K562 (cell line): ENCODE results near the gene FAM20C. TPM values are rescaled to one million over a fixed set of nuclear protein-coding genes. Genes with fewer than 3 reads are reported as not detected.

Experiments used
- ARHGAP35 ChIP-seq: fragments of 450-650 bp; IDR thresholded peaks from 2 replicates; pipeline ENCODE4 v1.6.1; 2018; ENCODE audit not compliant: partially characterized antibody
- BRF1 ChIP-seq: IDR thresholded peaks from 3 replicates; pipeline ENCODE4 v1.6.1; 2011; ENCODE audit warnings: borderline replicate concordance, mild to moderate bottlenecking; ENCODE audit not compliant: insufficient read length; ENCODE audit errors: extremely low read depth
- FOXM1 ChIP-seq, 2 experiments: fragments of 450-650 bp in 1 of 2; sonication (generic) in 1 of 2; formaldehyde crosslinking in 1 of 2; IDR thresholded peaks; 2 replicates each; pipeline versions ENCODE4 v1.6.1 to v1.9.0; 2017 to 2022; ENCODE audit warnings: low read depth in 2 of 2, mild to moderate bottlenecking in 2 of 2, missing genetic modification reagents in 1 of 2, moderate library complexity in 1 of 2
- HDAC6 ChIP-seq: IDR thresholded peaks from 2 replicates; pipeline ENCODE4 v1.6.1; 2012; ENCODE audit warnings: low read depth, mild to moderate bottlenecking, control low read depth, inconsistent platforms, low read length, moderate library complexity
- HSF4 ChIP-seq: fragments of 250-450 bp; sonication (Bioruptor Pico); IDR thresholded peaks from 2 replicates; pipeline ENCODE4 v2.1.2; 2022; ENCODE audit warnings: mild to moderate bottlenecking, moderate library complexity, borderline replicate concordance
- KAT7 ChIP-seq: sonication (generic); formaldehyde crosslinking; IDR thresholded peaks from 2 replicates; pipeline ENCODE4 v1.8.0; 2022; ENCODE audit warnings: missing genetic modification reagents, mild to moderate bottlenecking, borderline replicate concordance
- MYNN ChIP-seq, 2 experiments: sonication (generic); formaldehyde crosslinking in 1 of 2; IDR thresholded peaks; 2 replicates each; pipeline versions ENCODE4 v1.5.0 to v1.6.1; 2016 to 2020; ENCODE audit warnings: antibody characterized with exemption in 1 of 2, missing genetic modification reagents in 1 of 2
- PML ChIP-seq: IDR thresholded peaks from 2 replicates; pipeline ENCODE4 v1.6.1; 2012; ENCODE audit warnings: low read length, inconsistent platforms
- POLR2B ChIP-seq: fragments of 450-650 bp; IDR thresholded peaks from 2 replicates; pipeline ENCODE4 v1.6.1; 2018; ENCODE audit warnings: low read depth; ENCODE audit not compliant: partially characterized antibody
- PTBP1 ChIP-seq: fragments of 200-400 bp; formaldehyde crosslinking; IDR thresholded peaks from 2 replicates; pipeline ENCODE4 v1.6.1; 2017; ENCODE audit warnings: low read depth, low read length
- RB1 ChIP-seq: fragments of 450-650 bp; IDR thresholded peaks from 2 replicates; pipeline ENCODE4 v1.6.1; 2017; ENCODE audit warnings: low read depth, mild to moderate bottlenecking
- SAFB2 ChIP-seq: fragments of 200-400 bp; formaldehyde crosslinking; IDR thresholded peaks from 2 replicates; pipeline ENCODE4 v1.6.1; 2018; ENCODE audit warnings: borderline replicate concordance, low read length, low read depth, moderate library complexity; ENCODE audit not compliant: severe bottlenecking
- SREBF2 ChIP-seq: sonication (generic); formaldehyde crosslinking; IDR thresholded peaks from 2 replicates; pipeline ENCODE4 v1.4.0; 2020; ENCODE audit warnings: mild to moderate bottlenecking, missing genetic modification reagents
- TGIF2 ChIP-seq: sonication (generic); formaldehyde crosslinking; IDR thresholded peaks from 2 replicates; pipeline ENCODE4 v1.8.1; 2022; ENCODE audit warnings: mild to moderate bottlenecking, missing genetic modification reagents, moderate library complexity
- ZNF133 ChIP-seq: fragments of 250-450 bp; sonication (Bioruptor Pico); IDR thresholded peaks from 2 replicates; pipeline ENCODE4 v1.4.0; 2020; ENCODE audit warnings: mild to moderate bottlenecking
- ZNF174 ChIP-seq: fragments of 250-450 bp; sonication (Bioruptor Pico); IDR thresholded peaks from 2 replicates; pipeline ENCODE4 v1.4.0; 2020; ENCODE audit warnings: mild to moderate bottlenecking
- polyA plus RNA-seq, 8 experiments: library from polyadenylated mRNA; depleted of rRNA in 4 of 8; stranded (reverse) in 5 of 8; unstranded in 3 of 8; fragments of >200 nt; fragmentation: Nextera tagmentation in 2 of 8; fragmentation: Illumina TruSeq in 1 of 8; extraction: Ambion mirVana in 2 of 8; extraction: Trizol in 1 of 8; gene quantifications; 2 replicates each; pipeline versions ENCODE4 v1.2.1 to v1.2.3, GENCODE V29; 2011 to 2014; ENCODE audit warnings: inconsistent platforms in 1 of 8, missing spikeins in 1 of 8
- total RNA-seq, 7 experiments: library from RNA; depleted of rRNA in 6 of 7; stranded (reverse); fragments of >200 nt in 6 of 7; fragmentation: Illumina TruSeq in 2 of 7; extraction: Trizol in 2 of 7; gene quantifications; 2 replicates each; pipeline versions ENCODE4 v1.2.1 to v1.2.3, GENCODE V29; 2011 to 2021; ENCODE audit warnings: low replicate concordance in 1 of 7
- TF ChIP-seq, protein P1 (sequence below): sonication (generic); formaldehyde crosslinking; IDR thresholded peaks from 2 replicates; pipeline ENCODE4 v1.8.1; 2023; ENCODE audit warnings: mild to moderate bottlenecking, missing genetic modification reagents
- TF ChIP-seq, protein P2 (sequence below): fragments of 250-450 bp; sonication (Bioruptor Pico); IDR thresholded peaks from 2 replicates; pipeline ENCODE4 v1.4.0; 2020
- TF ChIP-seq, protein P3 (sequence below): sonication (generic); IDR thresholded peaks from 2 replicates; pipeline ENCODE4 v1.6.1; 2016
- TF ChIP-seq, protein P4 (sequence below): IDR thresholded peaks from 2 replicates; pipeline ENCODE4 v1.6.1; 2016; ENCODE audit warnings: missing genetic modification characterization, missing compliant biosample characterization
- TF ChIP-seq, protein P5 (sequence below): fragments of 450-650 bp; IDR thresholded peaks from 2 replicates; pipeline ENCODE4 v1.6.1; 2016; ENCODE audit warnings: low read depth, mild to moderate bottlenecking, moderate library complexity

FAM20C gene
- total and polyA plus RNA-seq, 9 of the 15 experiments (the other 6 are each of a cell fraction or from before 2014, with no cell fraction given), result 0.09 TPM; not detected in 8

DNA sequence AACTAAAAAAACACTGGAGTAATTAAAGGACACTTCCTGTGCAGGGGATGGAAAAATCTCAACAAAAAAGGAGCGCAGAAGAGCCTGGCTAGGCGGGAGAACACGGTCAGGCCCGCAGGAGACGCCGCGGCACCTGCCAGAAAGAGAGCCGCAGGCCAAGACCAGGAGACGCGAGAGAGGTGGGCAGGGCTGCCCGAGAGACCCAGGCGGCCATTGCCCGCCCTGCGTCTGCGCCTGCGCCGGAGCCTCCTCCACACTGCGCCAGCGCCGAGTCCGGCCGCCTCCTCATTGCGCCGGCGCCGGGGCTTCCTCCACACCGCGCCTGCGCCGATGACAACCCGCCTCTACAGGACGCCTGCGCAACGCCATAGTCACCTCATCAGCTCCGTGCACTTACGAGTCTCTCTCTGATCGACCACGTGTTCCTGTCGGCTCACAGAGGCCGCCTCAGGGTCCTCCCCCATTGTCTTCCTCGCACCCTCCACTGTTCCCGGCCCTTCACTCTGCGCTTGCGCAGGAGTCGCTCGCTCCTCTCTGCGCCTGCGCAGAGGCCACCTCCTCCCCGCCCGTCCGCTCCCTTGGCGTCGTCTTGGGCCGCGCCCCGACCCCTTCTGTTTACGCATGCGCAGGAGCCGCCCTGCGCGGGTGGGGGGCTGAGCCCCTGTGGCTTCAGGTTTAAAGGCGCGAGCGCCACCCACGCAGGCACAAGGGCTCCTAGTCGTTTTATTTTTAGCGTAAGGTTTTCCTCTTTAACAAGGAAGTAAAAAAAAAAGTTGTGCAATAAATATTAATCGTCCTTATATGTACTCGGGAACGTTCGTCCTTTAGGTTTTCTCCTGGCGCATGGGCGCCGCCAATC is 43.2 kb upstream of the FAM20C start (continued):
- TF ChIP-seq, protein P1, sequence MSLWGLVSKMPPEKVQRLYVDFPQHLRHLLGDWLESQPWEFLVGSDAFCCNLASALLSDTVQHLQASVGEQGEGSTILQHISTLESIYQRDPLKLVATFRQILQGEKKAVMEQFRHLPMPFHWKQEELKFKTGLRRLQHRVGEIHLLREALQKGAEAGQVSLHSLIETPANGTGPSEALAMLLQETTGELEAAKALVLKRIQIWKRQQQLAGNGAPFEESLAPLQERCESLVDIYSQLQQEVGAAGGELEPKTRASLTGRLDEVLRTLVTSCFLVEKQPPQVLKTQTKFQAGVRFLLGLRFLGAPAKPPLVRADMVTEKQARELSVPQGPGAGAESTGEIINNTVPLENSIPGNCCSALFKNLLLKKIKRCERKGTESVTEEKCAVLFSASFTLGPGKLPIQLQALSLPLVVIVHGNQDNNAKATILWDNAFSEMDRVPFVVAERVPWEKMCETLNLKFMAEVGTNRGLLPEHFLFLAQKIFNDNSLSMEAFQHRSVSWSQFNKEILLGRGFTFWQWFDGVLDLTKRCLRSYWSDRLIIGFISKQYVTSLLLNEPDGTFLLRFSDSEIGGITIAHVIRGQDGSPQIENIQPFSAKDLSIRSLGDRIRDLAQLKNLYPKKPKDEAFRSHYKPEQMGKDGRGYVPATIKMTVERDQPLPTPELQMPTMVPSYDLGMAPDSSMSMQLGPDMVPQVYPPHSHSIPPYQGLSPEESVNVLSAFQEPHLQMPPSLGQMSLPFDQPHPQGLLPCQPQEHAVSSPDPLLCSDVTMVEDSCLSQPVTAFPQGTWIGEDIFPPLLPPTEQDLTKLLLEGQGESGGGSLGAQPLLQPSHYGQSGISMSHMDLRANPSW (CRISPR knock-in tag), result no peak
- no peak for TF ChIP-seq HDAC6
- no peak for TF ChIP-seq FOXM1 (IDR thresholded peaks at IDR 0.05; ENCODE audit: low read depth)
- no peak for TF ChIP-seq FOXM1 (CRISPR knock-in tag; IDR thresholded peaks at IDR 0.05; ENCODE audit: low read depth)
- TF ChIP-seq SREBF2 (CRISPR knock-in tag), result no peak
- TF ChIP-seq HSF4 (CRISPR knock-in tag), result no peak
- TF ChIP-seq, protein P2, sequence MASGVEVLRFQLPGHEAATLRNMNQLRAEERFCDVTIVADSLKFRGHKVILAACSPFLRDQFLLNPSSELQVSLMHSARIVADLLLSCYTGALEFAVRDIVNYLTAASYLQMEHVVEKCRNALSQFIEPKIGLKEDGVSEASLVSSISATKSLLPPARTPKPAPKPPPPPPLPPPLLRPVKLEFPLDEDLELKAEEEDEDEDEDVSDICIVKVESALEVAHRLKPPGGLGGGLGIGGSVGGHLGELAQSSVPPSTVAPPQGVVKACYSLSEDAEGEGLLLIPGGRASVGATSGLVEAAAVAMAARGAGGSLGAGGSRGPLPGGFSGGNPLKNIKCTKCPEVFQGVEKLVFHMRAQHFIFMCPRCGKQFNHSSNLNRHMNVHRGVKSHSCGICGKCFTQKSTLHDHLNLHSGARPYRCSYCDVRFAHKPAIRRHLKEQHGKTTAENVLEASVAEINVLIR, result no peak
- TF ChIP-seq, protein P3, sequence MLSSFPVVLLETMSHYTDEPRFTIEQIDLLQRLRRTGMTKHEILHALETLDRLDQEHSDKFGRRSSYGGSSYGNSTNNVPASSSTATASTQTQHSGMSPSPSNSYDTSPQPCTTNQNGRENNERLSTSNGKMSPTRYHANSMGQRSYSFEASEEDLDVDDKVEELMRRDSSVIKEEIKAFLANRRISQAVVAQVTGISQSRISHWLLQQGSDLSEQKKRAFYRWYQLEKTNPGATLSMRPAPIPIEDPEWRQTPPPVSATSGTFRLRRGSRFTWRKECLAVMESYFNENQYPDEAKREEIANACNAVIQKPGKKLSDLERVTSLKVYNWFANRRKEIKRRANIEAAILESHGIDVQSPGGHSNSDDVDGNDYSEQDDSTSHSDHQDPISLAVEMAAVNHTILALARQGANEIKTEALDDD, result no peak
- TF ChIP-seq RB1, result peak; percentile 66
- TF ChIP-seq TGIF2 (CRISPR knock-in tag), result no peak
- TF ChIP-seq BRF1, result no peak
- TF ChIP-seq, protein P4, sequence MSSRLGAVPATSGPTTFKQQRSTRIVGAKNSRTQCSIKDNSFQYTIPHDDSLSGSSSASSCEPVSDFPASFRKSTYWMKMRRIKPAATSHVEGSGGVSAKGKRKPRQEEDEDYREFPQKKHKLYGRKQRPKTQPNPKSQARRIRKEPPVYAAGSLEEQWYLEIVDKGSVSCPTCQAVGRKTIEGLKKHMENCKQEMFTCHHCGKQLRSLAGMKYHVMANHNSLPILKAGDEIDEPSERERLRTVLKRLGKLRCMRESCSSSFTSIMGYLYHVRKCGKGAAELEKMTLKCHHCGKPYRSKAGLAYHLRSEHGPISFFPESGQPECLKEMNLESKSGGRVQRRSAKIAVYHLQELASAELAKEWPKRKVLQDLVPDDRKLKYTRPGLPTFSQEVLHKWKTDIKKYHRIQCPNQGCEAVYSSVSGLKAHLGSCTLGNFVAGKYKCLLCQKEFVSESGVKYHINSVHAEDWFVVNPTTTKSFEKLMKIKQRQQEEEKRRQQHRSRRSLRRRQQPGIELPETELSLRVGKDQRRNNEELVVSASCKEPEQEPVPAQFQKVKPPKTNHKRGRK (tag), result no peak
- TF ChIP-seq KAT7 (CRISPR knock-in tag), result no peak; the same call in 1 of the 2 replicates
- peak; percentile 60 for TF ChIP-seq PML
- peak; percentile 99 for TF ChIP-seq POLR2B
- TF ChIP-seq, protein P5, sequence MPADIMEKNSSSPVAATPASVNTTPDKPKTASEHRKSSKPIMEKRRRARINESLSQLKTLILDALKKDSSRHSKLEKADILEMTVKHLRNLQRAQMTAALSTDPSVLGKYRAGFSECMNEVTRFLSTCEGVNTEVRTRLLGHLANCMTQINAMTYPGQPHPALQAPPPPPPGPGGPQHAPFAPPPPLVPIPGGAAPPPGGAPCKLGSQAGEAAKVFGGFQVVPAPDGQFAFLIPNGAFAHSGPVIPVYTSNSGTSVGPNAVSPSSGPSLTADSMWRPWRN, result no peak
- TF ChIP-seq ZNF133 (CRISPR knock-in tag), result no peak
- no peak for TF ChIP-seq SAFB2
- TF ChIP-seq PTBP1, result no peak
- no peak for TF ChIP-seq ARHGAP35
- TF ChIP-seq MYNN (IDR thresholded peaks at IDR 0.05), result no peak
- no peak for TF ChIP-seq MYNN (CRISPR knock-in tag; IDR thresholded peaks at IDR 0.05)
- TF ChIP-seq ZNF174 (CRISPR knock-in tag), result no peak
